ENCODE results near the gene SMIM36.
"Not testable (repeated sequence)": the region's sequence is repeated elsewhere in the genome, so short reads cannot be mapped to it uniquely, and the experiment has no call there.

Gene SMIM36

GRCh38 chr17:55411463-55411855 lies 99.8 kb downstream of the SMIM36 start:
- TF ChIP-seq, protein P1, sequence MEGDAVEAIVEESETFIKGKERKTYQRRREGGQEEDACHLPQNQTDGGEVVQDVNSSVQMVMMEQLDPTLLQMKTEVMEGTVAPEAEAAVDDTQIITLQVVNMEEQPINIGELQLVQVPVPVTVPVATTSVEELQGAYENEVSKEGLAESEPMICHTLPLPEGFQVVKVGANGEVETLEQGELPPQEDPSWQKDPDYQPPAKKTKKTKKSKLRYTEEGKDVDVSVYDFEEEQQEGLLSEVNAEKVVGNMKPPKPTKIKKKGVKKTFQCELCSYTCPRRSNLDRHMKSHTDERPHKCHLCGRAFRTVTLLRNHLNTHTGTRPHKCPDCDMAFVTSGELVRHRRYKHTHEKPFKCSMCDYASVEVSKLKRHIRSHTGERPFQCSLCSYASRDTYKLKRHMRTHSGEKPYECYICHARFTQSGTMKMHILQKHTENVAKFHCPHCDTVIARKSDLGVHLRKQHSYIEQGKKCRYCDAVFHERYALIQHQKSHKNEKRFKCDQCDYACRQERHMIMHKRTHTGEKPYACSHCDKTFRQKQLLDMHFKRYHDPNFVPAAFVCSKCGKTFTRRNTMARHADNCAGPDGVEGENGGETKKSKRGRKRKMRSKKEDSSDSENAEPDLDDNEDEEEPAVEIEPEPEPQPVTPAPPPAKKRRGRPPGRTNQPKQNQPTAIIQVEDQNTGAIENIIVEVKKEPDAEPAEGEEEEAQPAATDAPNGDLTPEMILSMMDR (conservative IDR thresholded peaks at IDR 0.05; ENCODE audit: low read depth, low read length): no peak
- no peak overlapping the region for H3K4me3 ChIP-seq (ENCODE audit: low read depth, low read length)
- no peak for DNase-seq (ENCODE audit: low read depth)

GRCh38 chr17:55410722-55411462 lies 100.4 kb downstream of the SMIM36 start:
- DNase-seq (ENCODE audit: low read depth): no peak
- TF ChIP-seq, protein P1 (conservative IDR thresholded peaks at IDR 0.05; ENCODE audit: low read depth, low read length): no peak

GRCh38 chr17:55409030-55409800 lies 102.0 kb downstream of the SMIM36 start:
- no peak overlapping the region for H3K4me3 ChIP-seq (ENCODE audit: low read depth, low read length)
- no peak for DNase-seq (ENCODE audit: low read depth)
- TF ChIP-seq, protein P1 (conservative IDR thresholded peaks at IDR 0.05; ENCODE audit: low read depth, low read length): no peak

More at GRCh38 chr17:55410722-55411462, 100.4 kb downstream of the SMIM36 start:
- H3K4me3 ChIP-seq (ENCODE audit: low read depth, low read length): no peak overlapping the region

- no peak overlapping the region for H3K4me3 ChIP-seq (ENCODE audit: low read depth, low read length)
- TF ChIP-seq, protein P1 (conservative IDR thresholded peaks at IDR 0.05; ENCODE audit: low read depth, low read length): no peak
- peak; percentile 52 for DNase-seq (ENCODE audit: low read depth)
Observed at GRCh38 chr17:55407641-55408566, 103.3 kb downstream of the SMIM36 start.

DNA sequence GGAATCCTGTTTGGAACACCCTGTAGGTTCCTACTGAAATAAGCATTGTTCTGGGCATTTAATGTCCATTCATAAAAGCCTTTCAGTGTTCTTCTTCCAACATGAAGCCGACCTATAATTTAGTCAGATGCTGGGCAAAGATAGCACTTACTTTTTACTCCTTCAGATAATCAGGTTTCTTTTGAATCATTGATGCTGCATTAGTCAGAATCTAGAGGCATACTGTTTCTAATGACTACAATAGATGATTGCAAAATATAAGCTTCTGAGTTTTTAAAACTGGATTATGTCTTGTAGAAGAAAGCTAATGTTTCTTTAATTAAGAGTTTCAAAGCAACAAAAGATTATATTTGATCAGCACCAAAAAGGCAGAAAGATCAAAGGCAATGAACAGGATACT lies 105.7 kb downstream of the SMIM36 start:
- H3K4me3 ChIP-seq (ENCODE audit: low read depth, low read length): no peak overlapping the region
- TF ChIP-seq, protein P1 (conservative IDR thresholded peaks at IDR 0.05; ENCODE audit: low read depth, low read length): no peak
- DNase-seq (ENCODE audit: low read depth): no peak

DNA sequence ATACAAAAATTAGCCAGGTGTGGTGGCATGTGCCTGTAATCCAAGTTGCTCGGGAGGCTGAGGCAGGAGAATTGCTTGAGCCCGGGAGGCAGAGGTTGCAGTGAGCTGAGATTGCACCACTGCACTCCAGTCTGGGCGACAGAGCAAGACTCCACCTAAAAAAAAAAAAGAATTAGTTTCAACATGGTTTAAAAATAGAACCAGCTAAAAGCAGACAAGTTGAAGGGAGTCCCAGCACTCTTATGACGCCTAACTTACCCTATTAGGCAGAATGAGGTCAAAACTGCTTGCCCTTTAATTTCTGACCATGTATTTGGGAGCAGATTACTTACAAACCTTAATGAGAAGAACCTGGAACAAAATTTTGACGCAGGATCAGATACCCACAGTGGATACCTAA lies 107.1 kb downstream of the SMIM36 start:
- DNase-seq (ENCODE audit: low read depth); H3K4me3 ChIP-seq (ENCODE audit: low read depth, low read length): not testable (repeated sequence)

DNA sequence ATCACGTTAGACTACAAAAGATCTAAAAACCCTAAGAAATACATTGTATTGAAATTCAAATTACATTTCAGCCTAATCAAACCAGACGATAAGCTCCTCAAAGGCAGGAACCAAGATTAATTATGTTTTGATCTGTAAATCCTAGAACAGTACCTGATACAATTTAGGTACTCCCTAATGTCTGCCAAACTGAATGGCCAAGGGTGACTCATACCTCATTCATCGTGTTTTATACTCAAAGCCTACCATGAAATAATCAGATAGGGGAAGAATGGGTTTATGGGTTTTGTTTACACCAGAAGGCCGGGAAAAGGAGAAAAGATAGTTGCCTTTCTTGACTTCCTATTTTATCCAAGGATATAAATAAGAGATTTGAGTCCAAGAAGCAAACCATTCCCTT lies 108.9 kb downstream of the SMIM36 start:
- H3K4me3 ChIP-seq (ENCODE audit: low read depth, low read length): no peak overlapping the region
- TF ChIP-seq, protein P1 (conservative IDR thresholded peaks at IDR 0.05; ENCODE audit: low read depth, low read length): no peak
- no peak for DNase-seq (ENCODE audit: low read depth)

Data from choroid plexus epithelial cell (primary cell).